GM12878 (cell line): ENCODE measurements around the gene USP21. TPM values are rescaled to one million over a fixed set of nuclear protein-coding genes. Genes with fewer than 3 reads are reported as not detected.

Experiments
- ATAC-seq: fragments of 200-7000 bp; cut with Tn5 transposase; 3 replicates; pipeline ENCODE4 v1.9.1; 2020; ENCODE audit warnings: mild to moderate bottlenecking, moderate library complexity
- BruUV-seq: library from RNA; stranded (reverse); fragments of 400-500 nt; replicated peaks from 2 replicates; lab custom pipeline; 2021; lab: Mats Ljungman, UMichigan
- CTCF ChIA-PET: fragments of 300-600 bp; sonication (Branson Sonifier 250); formaldehyde crosslinking; extraction: SDS; loops from one replicate; lab custom pipeline; 2021; ENCODE audit warnings: inconsistent platforms; lab: Yijun Ruan, JAX
- POLR2A ChIA-PET: fragments of 350-600 bp; formaldehyde crosslinking; extraction: SDS; loops from one replicate; lab custom pipeline; 2021; ENCODE audit warnings: inconsistent platforms; lab: Charles Lee
- RAD21 ChIA-PET: fragments of 300-600 bp; sonication (Branson Sonifier 250); formaldehyde crosslinking; loops from one replicate; lab custom pipeline; 2023; ENCODE audit warnings: antibody characterized with exemption; ENCODE audit not compliant: unreplicated experiment; lab: Charles Lee
- SMC1A ChIA-PET: fragments of 300-600 bp; sonication (Branson Sonifier 250); formaldehyde crosslinking; loops from one replicate; lab custom pipeline; 2023; ENCODE audit not compliant: unreplicated experiment, uncharacterized antibody; lab: Charles Lee
- DNase-seq: peaks from one replicate; pipeline ENCODE4 v3.0.0-alpha.2; 2011; ENCODE audit warnings: low read depth, low spot score
- FAIRE-seq: peaks from 3 replicates; lab custom pipeline; 2011; peaks lifted over from hg19 to GRCh38; lab: Jason Lieb, UNC
- H2AFZ ChIP-seq: 2 replicates; pipeline ENCODE4 v1.6.0; 2011; ENCODE audit warnings: low read depth, low read length, control low read depth; ENCODE audit not compliant: control insufficient read depth
- H3K27ac ChIP-seq: 2 replicates; pipeline ENCODE4 v1.5.1; 2011; ENCODE audit warnings: control low read depth; ENCODE audit not compliant: control insufficient read depth, insufficient read depth
- H3K27me3 ChIP-seq, 2 experiments: replicated peaks in 1 of 2; 2 replicates each; pipeline versions ENCODE4 v1.6.0 to v1.6.1; 2011; ENCODE audit warnings: low read length in 1 of 2; ENCODE audit not compliant: control insufficient read depth in 2 of 2, insufficient read depth in 2 of 2
- H3K36me3 ChIP-seq, 2 experiments: 2 replicates each; pipeline ENCODE4 v1.5.1; 2011; ENCODE audit warnings: low read length in 1 of 2; ENCODE audit not compliant: control insufficient read depth in 2 of 2, insufficient read depth in 2 of 2
- H3K4me1 ChIP-seq: 2 replicates; pipeline ENCODE4 v1.6.1; 2011; ENCODE audit warnings: mild to moderate bottlenecking, low read length, moderate library complexity, mixed read lengths; ENCODE audit not compliant: control insufficient read depth, insufficient read depth
- H3K4me2 ChIP-seq: 2 replicates; pipeline ENCODE4 v1.6.0; 2011; ENCODE audit warnings: control low read depth; ENCODE audit not compliant: control insufficient read depth, insufficient read depth
- H3K4me3 ChIP-seq: fragments of 200-600 bp; sonication (generic); 2 replicates; pipeline ENCODE4 v1.5.1; 2016
- H3K79me2 ChIP-seq: 2 replicates; pipeline ENCODE4 v1.6.0; 2011; ENCODE audit warnings: low read length; ENCODE audit not compliant: control insufficient read depth, insufficient read depth
- H3K9ac ChIP-seq: 2 replicates; pipeline ENCODE4 v1.8.0; 2011; ENCODE audit warnings: low read length, control low read depth, mixed read lengths; ENCODE audit not compliant: control insufficient read depth, insufficient read depth
- H3K9me3 ChIP-seq: replicated peaks from 3 replicates; pipeline ENCODE4 v1.5.1; 2011; ENCODE audit warnings: mild to moderate bottlenecking, low read length; ENCODE audit not compliant: control insufficient read depth, insufficient read depth
- H4K20me1 ChIP-seq: 2 replicates; pipeline ENCODE4 v1.6.0; 2011; ENCODE audit not compliant: control insufficient read depth, insufficient read depth
- EZH2 ChIP-seq: IDR thresholded peaks from 2 replicates; pipeline ENCODE4 v1.6.1; 2012; ENCODE audit warnings: low read depth, mild to moderate bottlenecking, control low read depth, inconsistent platforms, low read length, borderline replicate concordance; ENCODE audit not compliant: control insufficient read depth
- HDAC2 ChIP-seq: fragments of 200-600 bp; sonication (generic); IDR thresholded peaks from 2 replicates; pipeline ENCODE4 v1.6.1; 2017
- IKZF2 ChIP-seq, 2 experiments: fragments of 450-650 bp; IDR thresholded peaks; 2 replicates each; pipeline ENCODE4 v1.6.1; 2017; ENCODE audit warnings: mild to moderate bottlenecking in 2 of 2, moderate library complexity in 2 of 2
- MTA3 ChIP-seq: IDR thresholded peaks from 2 replicates; pipeline ENCODE4 v1.6.1; 2012; ENCODE audit warnings: low read length, inconsistent platforms, borderline replicate concordance
- NBN ChIP-seq: fragments of 450-650 bp; IDR thresholded peaks from 2 replicates; pipeline ENCODE4 v1.6.1; 2016
- NRF1 ChIP-seq: conservative IDR thresholded peaks from 2 replicates; pipeline ENCODE4 v1.6.1; 2011; ENCODE audit warnings: mild to moderate bottlenecking, low read depth, low read length, improper control_type of control experiment
- PAX8 ChIP-seq: fragments of 450-650 bp; IDR thresholded peaks from 2 replicates; pipeline ENCODE4 v1.6.1; 2017; ENCODE audit warnings: mild to moderate bottlenecking, moderate library complexity
- POLR2AphosphoS5 ChIP-seq: IDR thresholded peaks from 2 replicates; pipeline ENCODE4 v1.6.1; 2011; ENCODE audit warnings: mild to moderate bottlenecking, low read length, inconsistent platforms
- SMAD1 ChIP-seq: fragments of 450-650 bp; IDR thresholded peaks from 2 replicates; pipeline ENCODE4 v1.6.1; 2018; ENCODE audit warnings: mild to moderate bottlenecking, low read depth; ENCODE audit not compliant: partially characterized antibody
- SP1 ChIP-seq: IDR thresholded peaks from one replicate; pipeline ENCODE4 v1.6.1; 2011; ENCODE audit warnings: low read depth, low read length
- TCF3 ChIP-seq: IDR thresholded peaks from 2 replicates; pipeline ENCODE4 v1.6.1; 2012; ENCODE audit warnings: low read depth, mild to moderate bottlenecking, low read length, borderline replicate concordance; ENCODE audit not compliant: insufficient read depth
- WRNIP1 ChIP-seq: IDR thresholded peaks from 2 replicates; pipeline ENCODE4 v1.6.1; 2011; ENCODE audit warnings: low read depth, low read length, improper control_type of control experiment, borderline replicate concordance
- ZNF24 ChIP-seq: fragments of 450-650 bp; IDR thresholded peaks from 2 replicates; pipeline ENCODE4 v1.6.1; 2017; ENCODE audit warnings: antibody characterized with exemption, mild to moderate bottlenecking
- ZNF274 ChIP-seq: IDR thresholded peaks from one replicate; pipeline ENCODE4 v1.8.0; 2011; ENCODE audit not compliant: insufficient read length, insufficient read depth
- WGBS: methylation state at CpG from one replicate; pipeline ENCODE4 v1.1.6; 2016; ENCODE audit warnings: low lambda C conversion rate; ENCODE audit not compliant: insufficient replicate concordance, insufficient coverage; ENCODE audit errors: missing lambda C conversion rate; 5-methylcytosine and 5-hydroxymethylcytosine counted together
- in situ Hi-C: fragments of 300-500 bp; cut with MboI; formaldehyde crosslinking; loops from 9 replicates; pipeline ENCODE4 v1.14.3; 2018; ENCODE audit warnings: mixed read lengths
- intact Hi-C: fragments of 100-400 bp; cut with micrococcal nuclease; formaldehyde crosslinking; loops from one replicate; pipeline ENCODE4 v1.14.2; 2022; ENCODE audit not compliant: unreplicated experiment
- polyA plus RNA-seq, 11 experiments: library from polyadenylated mRNA; depleted of rRNA in 4 of 11; unstranded in 6 of 11; stranded (reverse) in 5 of 11; fragments of >200 nt; fragmentation: Nextera tagmentation in 4 of 11; fragmentation: Illumina TruSeq in 1 of 11; extraction: Ambion mirVana in 4 of 11; extraction: Trizol in 1 of 11; gene quantifications; 1 replicate in 1 of 11; 2 replicates in 10 of 11; pipeline versions ENCODE4 v1.2.1 to v1.2.3, GENCODE V29; 2011 to 2016; ENCODE audit warnings: inconsistent platforms in 2 of 11, missing spikeins in 2 of 11, low read depth in 1 of 11
- total RNA-seq, 4 experiments: library from RNA; depleted of rRNA in 3 of 4; stranded (reverse); fragments of >200 nt in 3 of 4; fragmentation: Illumina TruSeq in 1 of 4; extraction: Trizol in 1 of 4; gene quantifications; 2 replicates each; pipeline versions ENCODE4 v1.2.1 to v1.2.3, GENCODE V29; 2013 to 2021
- TF ChIP-seq, protein P1 (sequence below): fragments of 450-650 bp; IDR thresholded peaks from 2 replicates; pipeline ENCODE4 v1.6.1; 2018; ENCODE audit warnings: borderline replicate concordance, mild to moderate bottlenecking; ENCODE audit not compliant: partially characterized antibody
- TF ChIP-seq, protein P2 (sequence below): fragments of 450-650 bp; IDR thresholded peaks from 2 replicates; pipeline ENCODE4 v1.6.1; 2016; ENCODE audit warnings: mild to moderate bottlenecking
- TF ChIP-seq, protein P3 (sequence below): fragments of 450-650 bp; IDR thresholded peaks from 2 replicates; pipeline ENCODE4 v1.6.1; 2017; ENCODE audit warnings: low read depth, mild to moderate bottlenecking, moderate library complexity

Gene USP21
- total and polyA plus RNA-seq, 10 of the 15 experiments (the other 5 are each of a cell fraction or from before 2014, with no cell fraction given) = 3.2 to 28.6 (median 16.6) TPM

DNA sequence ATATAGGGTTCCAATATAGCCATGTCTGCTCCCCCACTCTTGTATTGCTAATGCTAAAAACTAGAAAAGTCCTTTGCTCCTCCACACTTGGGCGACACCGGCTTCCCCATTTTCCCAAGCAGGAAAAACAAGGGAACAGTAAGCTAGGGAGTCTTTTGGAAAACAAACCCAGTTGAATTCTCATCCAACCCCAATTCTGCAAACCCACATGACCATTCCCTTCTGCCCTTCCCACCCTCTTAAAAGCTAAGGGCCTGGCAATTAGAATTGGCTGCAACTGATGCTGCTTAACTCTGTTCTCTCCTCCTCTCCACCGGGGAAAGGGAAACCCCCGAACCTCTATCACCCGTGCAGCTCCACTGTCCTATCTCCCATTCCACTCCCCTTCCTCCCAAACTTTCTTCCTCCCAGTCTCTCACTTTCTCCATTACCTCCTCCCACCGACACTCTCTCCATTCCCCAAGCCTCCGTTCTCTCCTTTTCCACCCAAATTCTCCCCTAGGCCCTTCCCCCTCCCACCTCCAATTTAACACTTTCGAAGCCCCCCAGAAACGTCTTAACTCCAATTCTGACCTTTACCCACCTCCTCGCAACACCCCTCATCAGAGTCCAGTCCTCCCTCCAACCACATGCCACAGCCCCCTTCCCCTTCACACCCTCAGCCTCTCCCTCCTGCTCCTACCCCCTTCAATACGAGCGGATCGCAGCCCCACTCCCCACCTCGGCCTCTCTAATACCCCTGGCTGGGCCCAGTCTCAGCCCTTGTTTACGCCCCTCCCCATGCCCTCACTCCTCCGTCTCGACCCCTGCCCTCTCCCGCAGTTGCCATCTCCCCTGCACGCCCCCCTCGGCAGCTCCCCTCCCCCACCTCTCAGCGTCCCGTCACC, 27.5 kb upstream of the USP21 start:
- no peak for FAIRE-seq
- H3K4me1 ChIP-seq = peaks cover 3% of the 10 kb centered on the region
- WGBS = 11% methylated on average over 18 of the region's 22 CpGs
- TF ChIP-seq EZH2 (no peak), NBN (peak; percentile 89), SMAD1 (no peak), ZNF274 (no peak), IKZF2 (IDR thresholded peaks at IDR 0.05) (peak; percentile 53 to 61; a peak in 3 of 4 replicates), SP1 (no peak), PAX8 (no peak), NRF1 (no peak), POLR2AphosphoS5 (no peak), WRNIP1 (0 out of 2 replicates have a peak, but pooled peaks have one; percentile 64), TCF3 (0 out of 2 replicates have a peak, but pooled peaks have one; percentile 2), ZNF24 (no peak), MTA3 (no peak), HDAC2 (no peak)
- TF ChIP-seq, protein P1, sequence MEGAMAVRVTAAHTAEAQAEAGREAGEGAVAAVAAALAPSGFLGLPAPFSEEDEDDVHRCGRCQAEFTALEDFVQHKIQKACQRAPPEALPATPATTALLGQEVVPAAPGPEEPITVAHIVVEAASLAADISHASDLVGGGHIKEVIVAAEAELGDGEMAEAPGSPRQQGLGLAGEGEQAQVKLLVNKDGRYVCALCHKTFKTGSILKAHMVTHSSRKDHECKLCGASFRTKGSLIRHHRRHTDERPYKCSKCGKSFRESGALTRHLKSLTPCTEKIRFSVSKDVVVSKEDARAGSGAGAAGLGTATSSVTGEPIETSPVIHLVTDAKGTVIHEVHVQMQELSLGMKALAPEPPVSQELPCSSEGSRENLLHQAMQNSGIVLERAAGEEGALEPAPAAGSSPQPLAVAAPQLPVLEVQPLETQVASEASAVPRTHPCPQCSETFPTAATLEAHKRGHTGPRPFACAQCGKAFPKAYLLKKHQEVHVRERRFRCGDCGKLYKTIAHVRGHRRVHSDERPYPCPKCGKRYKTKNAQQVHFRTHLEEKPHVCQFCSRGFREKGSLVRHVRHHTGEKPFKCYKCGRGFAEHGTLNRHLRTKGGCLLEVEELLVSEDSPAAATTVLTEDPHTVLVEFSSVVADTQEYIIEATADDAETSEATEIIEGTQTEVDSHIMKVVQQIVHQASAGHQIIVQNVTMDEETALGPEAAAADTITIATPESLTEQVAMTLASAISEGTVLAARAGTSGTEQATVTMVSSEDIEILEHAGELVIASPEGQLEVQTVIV = no peak
- TF ChIP-seq, protein P2, sequence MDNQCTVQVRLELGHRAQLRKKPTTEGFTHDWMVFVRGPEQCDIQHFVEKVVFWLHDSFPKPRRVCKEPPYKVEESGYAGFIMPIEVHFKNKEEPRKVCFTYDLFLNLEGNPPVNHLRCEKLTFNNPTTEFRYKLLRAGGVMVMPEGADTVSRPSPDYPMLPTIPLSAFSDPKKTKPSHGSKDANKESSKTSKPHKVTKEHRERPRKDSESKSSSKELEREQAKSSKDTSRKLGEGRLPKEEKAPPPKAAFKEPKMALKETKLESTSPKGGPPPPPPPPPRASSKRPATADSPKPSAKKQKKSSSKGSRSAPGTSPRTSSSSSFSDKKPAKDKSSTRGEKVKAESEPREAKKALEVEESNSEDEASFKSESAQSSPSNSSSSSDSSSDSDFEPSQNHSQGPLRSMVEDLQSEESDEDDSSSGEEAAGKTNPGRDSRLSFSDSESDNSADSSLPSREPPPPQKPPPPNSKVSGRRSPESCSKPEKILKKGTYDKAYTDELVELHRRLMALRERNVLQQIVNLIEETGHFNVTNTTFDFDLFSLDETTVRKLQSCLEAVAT = peak; percentile 73
- TF ChIP-seq, protein P3, sequence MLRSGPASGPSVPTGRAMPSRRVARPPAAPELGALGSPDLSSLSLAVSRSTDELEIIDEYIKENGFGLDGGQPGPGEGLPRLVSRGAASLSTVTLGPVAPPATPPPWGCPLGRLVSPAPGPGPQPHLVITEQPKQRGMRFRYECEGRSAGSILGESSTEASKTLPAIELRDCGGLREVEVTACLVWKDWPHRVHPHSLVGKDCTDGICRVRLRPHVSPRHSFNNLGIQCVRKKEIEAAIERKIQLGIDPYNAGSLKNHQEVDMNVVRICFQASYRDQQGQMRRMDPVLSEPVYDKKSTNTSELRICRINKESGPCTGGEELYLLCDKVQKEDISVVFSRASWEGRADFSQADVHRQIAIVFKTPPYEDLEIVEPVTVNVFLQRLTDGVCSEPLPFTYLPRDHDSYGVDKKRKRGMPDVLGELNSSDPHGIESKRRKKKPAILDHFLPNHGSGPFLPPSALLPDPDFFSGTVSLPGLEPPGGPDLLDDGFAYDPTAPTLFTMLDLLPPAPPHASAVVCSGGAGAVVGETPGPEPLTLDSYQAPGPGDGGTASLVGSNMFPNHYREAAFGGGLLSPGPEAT = peak; percentile 42; the same call in 1 of the 2 replicates

More for the DNA sequence above, 27.5 kb upstream of the USP21 start:
- RAD21 ChIA-PET = interaction anchor here (0.9 to 2.7 kb wide), 10 partner anchors 13 to 134 kb away, joined by 3 to 11 read pairs (median 5); partner anchors contain the start of genes ARHGAP30, KLHDC9, NIT1 and PFDN2
- in situ Hi-C loops (no loop called here), intact Hi-C loops (loop anchor here (2.0 kb wide), 1 partner anchor 61 kb away; no protein-coding TSS in a partner anchor)
- Histone ChIP-seq H3K9ac (peak overlapping the region; percentile 94), H4K20me1 (no peaks in the 10 kb centered on the region; the same call in 1 of the 2 replicates), H3K4me3 (peak overlapping the region; percentile 93), H3K27me3 (no peaks in the 10 kb centered on the region), H3K9me3 (no peaks in the 10 kb centered on the region), H3K27ac (peak overlapping the region; percentile 79), H3K79me2 (peaks cover 47% of the 10 kb centered on the region), H2AFZ (peak overlapping the region; percentile 54), H3K4me2 (peak overlapping the region; percentile 73), H3K36me3 (peaks cover 0 to 14% of the 10 kb centered on the region in 2 experiments; a peak in 2 of 4 replicates)
- ATAC-seq (peak; percentile 12; the same call in 2 of the 3 replicates), DNase-seq (no peak)
- BruUV-seq = no TSS peak
- CTCF ChIA-PET = interaction anchor here (0.7 to 2.8 kb wide), 12 partner anchors 14 to 404 kb away, joined by 3 to 14 read pairs (median 4); partner anchors contain the start of genes NIT1, PFDN2 and PPOX
- SMC1A ChIA-PET = interaction anchor here (0.9 to 1.9 kb wide), 8 partner anchors 10 to 118 kb away, joined by 3 to 5 read pairs (median 4); no protein-coding TSS in a partner anchor
- POLR2A ChIA-PET = interaction anchor here (0.6 to 3.7 kb wide), 8 partner anchors 14 to 207 kb away, joined by 4 to 24 read pairs (median 7); partner anchors contain the start of genes ARHGAP30, NIT1, PFDN2 and PPOX
